D721Med (cell line): ENCODE measurements around the gene MPDU1.

Experiments
- DNase-seq: peaks from one replicate; pipeline ENCODE4 v3.0.0; 2011; ENCODE audit warnings: low spot score; ENCODE audit not compliant: insufficient read length
- FAIRE-seq: peaks from 2 replicates; lab custom pipeline; 2011; peaks lifted over from hg19 to GRCh38; lab: Jason Lieb, UNC
- CTCF ChIP-seq: IDR thresholded peaks from 2 replicates; pipeline ENCODE4 v1.5.1; 2012; ENCODE audit warnings: mild to moderate bottlenecking, control low read depth; ENCODE audit not compliant: insufficient read depth; ENCODE audit errors: missing control alignments

Gene MPDU1

GRCh38 chr17:7633093-7633492 is 49.4 kb downstream of the MPDU1 start:
- DNase-seq: no peak
- no peak for FAIRE-seq
- TF ChIP-seq CTCF: no peak

- peak; percentile 95 for DNase-seq
- no peak for FAIRE-seq
- peak; percentile 72 for TF ChIP-seq CTCF
Measured at GRCh38 chr17:7634384-7634783, 50.7 kb downstream of the MPDU1 start.

GRCh38 chr17:7636163-7636562 is 52.5 kb downstream of the MPDU1 start:
- FAIRE-seq: no peak
- DNase-seq: no peak
- no peak for TF ChIP-seq CTCF
